HG03045 (cell line): ENCODE data around the gene CMSS1.

Experiments used
- ATAC-seq: cut with Tn5 transposase; IDR thresholded peaks from one replicate; pipeline ENCODE4 v1.9.1; 2021; ENCODE audit warnings: mild to moderate bottlenecking, moderate library complexity; ENCODE audit not compliant: unreplicated experiment

The CMSS1 gene

GRCh38 chr3:99873269-99874102 lies 55.8 kb downstream of the CMSS1 start:
- no peak for ATAC-seq

DNA sequence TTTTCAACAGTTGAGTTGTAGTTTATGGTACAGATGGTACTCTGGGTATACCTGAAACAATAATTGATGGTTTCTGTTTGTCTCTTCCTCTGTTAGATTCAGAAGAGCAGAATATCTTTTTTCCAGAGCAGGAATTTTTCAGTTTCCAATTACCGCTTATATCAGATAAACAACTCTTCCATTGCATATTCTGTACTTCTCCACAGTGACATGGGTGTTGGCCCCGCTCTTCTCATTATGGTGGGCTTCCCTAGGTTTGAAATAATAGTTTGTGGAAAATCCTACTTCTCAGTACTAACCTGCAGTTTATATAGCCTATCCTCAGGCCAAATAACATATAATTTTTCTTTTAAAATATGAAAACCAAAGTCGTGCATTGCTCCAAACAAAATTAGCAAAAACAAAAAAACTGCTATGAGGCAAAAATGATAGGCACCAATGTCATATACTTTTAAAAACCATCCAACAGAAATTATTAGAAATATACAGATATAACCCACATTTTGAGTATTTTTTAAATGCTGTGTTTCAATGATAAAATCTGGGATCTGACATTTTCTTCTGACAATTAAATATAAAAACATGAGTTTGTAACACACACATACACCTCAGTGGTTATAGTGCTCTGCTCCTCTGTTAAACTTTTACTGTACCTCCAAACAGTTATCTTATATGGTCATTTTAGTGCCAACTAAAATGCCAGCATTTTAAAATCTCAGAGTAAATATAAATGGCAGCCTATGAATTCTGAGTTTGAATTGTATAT lies 56.8 kb downstream of the CMSS1 start:
- ATAC-seq, result no peak

DNA sequence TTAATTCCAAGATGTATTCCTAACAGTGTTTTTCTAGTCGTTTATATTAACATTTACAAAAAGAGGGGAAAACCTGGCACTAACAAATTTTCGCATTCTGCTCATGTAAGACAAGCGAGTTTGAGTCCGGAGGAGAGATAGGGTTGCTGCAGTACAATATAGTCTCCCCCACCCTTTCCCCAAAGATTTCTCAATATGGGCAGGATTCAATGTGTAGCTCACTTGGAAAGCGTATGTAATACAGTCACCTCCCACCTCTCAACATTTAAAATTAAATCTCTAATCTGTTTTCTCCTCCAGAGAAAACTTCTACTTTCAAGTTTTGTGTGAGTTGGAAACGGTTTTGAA lies 57.9 kb downstream of the CMSS1 start:
- peak; percentile 12 for ATAC-seq

- peak; percentile 90 for ATAC-seq
Observed at GRCh38 chr3:99875929-99876841, 58.5 kb downstream of the CMSS1 start.

DNA sequence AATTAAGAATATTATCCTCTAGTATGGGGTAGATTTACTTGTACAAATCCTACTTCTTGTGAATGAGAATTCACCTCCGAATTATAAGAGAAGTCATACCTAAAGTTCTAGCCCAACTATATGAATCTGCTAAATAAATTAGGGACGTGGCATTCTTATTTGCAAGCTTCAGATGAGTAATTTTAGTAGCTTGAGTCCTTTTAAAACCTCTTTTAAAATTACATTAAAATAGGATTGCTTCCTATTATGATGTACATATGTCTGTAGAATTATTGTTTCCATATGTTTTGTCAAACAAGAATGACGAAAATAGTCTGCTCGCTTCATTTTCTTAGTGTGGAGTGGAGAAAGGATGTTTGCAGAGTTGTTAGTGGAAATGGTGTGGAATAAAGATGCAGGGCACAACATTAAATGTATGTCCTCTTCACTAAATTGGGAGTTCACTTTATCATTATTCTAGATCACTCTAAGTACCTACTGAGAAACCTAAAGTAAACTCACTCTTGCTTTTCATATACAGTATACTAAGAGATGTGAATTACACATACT lies 59.4 kb downstream of the CMSS1 start:
- no peak for ATAC-seq

GRCh38 chr3:99878005-99878404 lies 60.3 kb downstream of the CMSS1 start:
- ATAC-seq, result peak; percentile 41

GRCh38 chr3:99879275-99879674 lies 61.6 kb downstream of the CMSS1 start:
- no peak for ATAC-seq

- no peak for ATAC-seq
Observed at GRCh38 chr3:99881121-99881524, 63.5 kb downstream of the CMSS1 start.

DNA sequence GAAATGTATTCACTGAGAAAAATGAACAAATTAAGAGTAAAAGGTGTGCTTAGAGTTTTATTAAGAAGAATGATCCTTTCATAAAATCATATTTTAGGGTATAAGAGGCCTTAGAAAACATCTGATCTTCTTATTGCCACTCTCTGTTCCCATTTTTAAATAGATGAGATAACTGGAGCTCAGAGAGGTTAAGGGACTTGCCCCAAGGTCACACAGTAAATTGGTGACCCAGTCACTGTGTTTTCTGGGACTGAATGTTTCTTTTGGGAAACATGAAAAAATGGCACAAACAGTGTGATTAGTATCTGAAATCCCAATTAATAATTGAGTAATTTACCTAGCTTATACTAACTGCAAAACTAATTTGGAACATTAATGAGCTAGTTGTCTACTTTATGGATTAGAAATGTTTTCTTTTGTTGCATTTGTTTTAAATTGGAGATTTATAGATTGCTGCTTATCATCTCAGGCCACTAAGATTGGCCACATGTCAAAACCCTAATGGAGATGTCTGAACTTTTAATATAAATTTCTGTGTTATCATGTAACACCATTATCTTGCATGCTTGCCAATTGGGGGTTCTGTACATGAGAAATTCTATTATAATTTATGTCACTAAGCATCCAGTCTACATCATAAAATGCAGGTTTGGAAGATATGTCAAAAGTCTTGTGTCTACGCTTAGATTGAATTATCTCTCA lies 64.9 kb downstream of the CMSS1 start:
- no peak for ATAC-seq

GRCh38 chr3:99883138-99883461 lies 65.4 kb downstream of the CMSS1 start:
- ATAC-seq, result no peak

GRCh38 chr3:99883693-99884092 lies 66.0 kb downstream of the CMSS1 start:
- ATAC-seq, result no peak

GRCh38 chr3:99884484-99884883 lies 66.8 kb downstream of the CMSS1 start:
- ATAC-seq, result no peak

DNA sequence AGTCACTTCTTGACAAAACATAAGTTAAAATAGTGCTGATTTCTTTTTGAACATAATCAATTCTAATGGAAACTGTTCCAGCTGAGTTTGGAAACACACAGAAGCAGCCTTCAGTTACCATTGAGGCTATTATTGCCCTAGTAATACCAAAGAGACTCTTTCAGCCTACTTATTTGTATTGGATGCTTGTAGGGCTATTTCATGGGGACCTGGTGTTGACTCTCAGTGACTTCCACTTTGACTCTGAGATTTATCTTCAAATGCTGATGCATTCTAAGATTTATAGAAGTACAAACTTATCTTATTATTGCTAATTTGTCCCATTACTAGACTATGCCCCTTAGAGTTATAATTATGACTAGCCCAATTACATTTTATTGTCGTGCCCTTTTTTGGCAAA lies 67.4 kb downstream of the CMSS1 start:
- no peak for ATAC-seq

DNA sequence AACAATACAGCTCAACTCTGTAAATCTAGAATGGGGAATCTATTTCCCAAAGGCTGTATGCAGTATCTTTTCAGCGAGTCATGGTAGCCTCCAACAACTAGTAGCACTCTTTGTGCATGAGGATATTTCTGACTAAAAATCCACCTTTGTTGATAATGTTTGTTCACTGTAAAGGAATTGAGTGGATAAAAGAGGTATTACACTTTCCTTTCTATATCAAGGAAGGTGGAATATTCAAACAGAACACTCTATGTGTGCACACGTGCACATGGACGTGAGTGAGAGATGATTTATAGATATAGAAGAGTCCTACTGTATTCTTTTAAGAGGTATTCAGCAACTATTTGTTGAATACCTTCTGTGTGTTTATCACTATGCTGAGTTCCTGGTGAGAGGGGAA lies 68.2 kb downstream of the CMSS1 start:
- no peak for ATAC-seq

DNA sequence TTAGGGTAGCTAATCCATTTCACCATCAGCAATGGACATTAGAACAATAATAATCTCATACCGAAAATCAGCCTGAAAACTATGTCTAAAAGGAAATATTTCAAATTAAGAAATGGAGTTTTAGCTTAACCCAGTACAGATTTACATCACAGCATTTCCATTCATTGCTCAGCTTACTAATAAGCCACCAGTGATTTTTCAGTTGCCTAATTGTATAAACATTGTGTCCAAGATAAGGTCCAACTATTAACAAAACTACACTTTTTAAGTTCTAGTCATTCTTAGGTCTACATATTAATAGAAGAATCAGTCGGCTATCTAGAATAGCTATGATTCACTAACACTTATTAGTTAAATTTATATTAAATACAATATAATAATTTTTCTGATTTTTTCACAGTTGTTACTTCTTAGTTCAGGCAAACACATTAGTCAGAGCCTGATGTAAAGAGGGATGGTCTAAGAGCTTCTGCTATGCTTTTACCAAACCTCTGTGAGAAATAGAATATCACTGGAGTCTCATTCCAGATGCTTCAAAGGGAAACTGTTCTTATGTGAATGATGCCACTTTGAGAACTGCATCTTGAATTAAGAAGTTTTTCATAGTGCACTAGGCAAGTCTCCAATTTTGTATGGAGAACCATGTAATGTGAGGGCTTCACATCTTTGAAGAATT lies 74.1 kb downstream of the CMSS1 start:
- no peak for ATAC-seq

DNA sequence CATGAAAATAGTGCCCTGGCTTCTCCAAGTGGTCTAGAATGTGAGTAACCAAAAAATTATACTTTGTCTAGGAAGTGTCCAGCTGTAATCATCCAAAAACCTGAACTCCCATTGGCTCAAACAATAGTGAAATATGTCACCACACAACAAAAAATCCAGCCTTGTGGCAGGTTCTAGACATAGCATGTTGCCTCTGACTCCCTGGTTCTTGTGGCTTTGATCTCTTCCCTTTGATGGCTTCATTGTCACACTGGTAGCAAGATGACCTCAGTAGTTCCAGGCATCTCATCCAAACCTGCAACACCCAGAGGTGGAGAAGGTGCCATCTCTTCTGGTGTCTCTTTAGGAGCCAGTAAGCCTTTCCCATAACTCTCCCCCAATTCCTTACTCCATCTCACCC lies 74.7 kb downstream of the CMSS1 start:
- no peak for ATAC-seq

DNA sequence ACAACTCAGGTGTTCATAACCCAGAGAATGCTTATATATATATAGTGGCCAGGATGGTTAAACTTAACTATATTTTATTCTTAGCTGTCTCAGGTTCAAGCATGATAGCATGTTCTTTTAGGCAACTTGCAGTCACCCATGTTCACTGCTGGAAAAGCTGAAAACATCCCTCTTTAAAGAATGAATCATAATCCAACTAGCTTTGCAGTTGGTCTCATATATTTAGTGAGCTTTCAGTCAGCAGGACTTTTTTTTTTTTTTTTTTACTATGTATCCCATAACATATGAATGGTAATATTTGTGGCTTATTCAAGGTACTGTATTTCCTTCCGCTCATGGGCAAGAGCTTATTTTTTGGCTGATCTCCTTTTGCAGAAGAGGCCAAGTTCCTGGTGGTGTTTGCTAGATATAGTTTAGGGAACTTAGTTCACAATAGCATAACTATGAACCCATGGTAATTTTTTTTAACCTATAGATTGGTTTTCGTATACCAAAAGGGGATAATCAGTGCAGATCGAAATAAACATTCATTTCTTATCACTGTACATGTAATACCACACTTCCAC lies 77.6 kb downstream of the CMSS1 start:
- ATAC-seq, result no peak

GRCh38 chr3:99895703-99896441 lies 78.2 kb downstream of the CMSS1 start:
- no peak for ATAC-seq

DNA sequence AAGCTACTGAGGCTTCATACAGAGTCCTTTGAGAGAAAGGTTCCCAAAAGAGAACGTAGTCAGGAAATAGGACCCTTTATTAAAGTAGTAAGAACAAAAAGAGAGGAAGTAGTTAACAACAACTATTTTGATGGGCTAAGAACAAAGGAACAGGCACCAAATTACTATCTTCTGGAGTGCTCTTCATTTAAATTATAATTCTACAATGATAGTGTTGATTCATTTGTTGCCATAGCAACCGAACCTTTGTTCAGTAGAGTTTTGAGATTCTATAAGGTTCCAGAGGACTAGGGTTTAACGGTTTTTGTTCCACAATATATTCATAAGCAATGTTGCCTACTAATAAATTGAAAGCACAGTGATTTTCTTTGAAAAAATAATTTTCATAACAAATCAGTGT lies 78.8 kb downstream of the CMSS1 start:
- no peak for ATAC-seq
